Gastroesophageal sphincter (tissue), 3 donors: ENCODE measurements around the gene GPC3.

ENCODE experiments used
- CTCF ChIP-seq, 4 experiments: fragments of 200-600 bp in 2 of 4; fragments of 450-650 bp in 2 of 4; sonication (generic) in 1 of 4; IDR thresholded peaks; one replicate each; pipeline ENCODE4 v1.5.1; 2017 to 2019; ENCODE audit warnings: antibody characterized with exemption in 4 of 4, mild to moderate bottlenecking in 2 of 4, moderate library complexity in 2 of 4
- POLR2A ChIP-seq, 2 donors: fragments of 450-650 bp; IDR thresholded peaks; one replicate each; pipeline ENCODE4 v1.6.1; 2017; ENCODE audit warnings: antibody characterized with exemption in 2 of 2, mild to moderate bottlenecking in 2 of 2, moderate library complexity in 1 of 2
- POLR2AphosphoS5 ChIP-seq: sonication (generic); formaldehyde crosslinking; IDR thresholded peaks from one replicate; pipeline ENCODE4 v1.6.1; 2017; ENCODE audit warnings: antibody characterized with exemption

DNA sequence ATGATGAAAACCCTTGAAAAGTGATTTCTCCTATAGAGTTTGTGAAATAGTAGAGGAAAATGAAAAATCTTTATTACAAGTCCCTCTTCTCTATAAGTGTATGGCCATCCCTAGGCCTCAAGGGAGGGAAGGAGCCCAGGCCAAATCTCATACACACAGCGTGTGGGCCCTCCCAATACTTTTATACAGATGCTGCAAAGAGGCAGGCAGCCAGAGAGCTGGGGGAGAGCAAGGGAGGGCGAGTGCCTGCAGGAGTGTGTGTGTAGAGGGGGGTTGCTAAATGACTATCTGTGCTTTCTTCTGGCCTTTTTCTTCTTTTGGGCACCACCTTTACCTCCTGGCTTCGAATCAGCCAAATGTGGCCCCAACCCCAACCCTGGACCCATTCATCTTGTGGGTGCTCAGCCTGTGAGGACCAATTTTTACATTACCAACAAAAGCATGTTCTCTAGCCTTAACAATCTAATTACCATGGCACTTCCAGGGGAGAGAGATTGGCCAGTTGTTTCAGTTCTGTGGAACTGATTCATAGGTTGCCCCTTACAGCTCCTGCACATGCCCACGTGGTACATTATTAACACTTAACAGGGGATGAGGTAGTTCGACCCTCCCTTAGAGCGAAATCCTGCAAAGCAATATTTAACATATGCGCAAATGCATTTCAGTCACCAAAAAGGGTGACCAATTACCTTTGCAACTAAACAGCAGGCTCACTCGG, 2.0 kb downstream of the GPC3 start:
- TF ChIP-seq CTCF (IDR thresholded peaks at IDR 0.05) (no peak), POLR2A (IDR thresholded peaks at IDR 0.05) (no peak), POLR2AphosphoS5 (no peak)
